Uterus (tissue), 2 donors: ENCODE measurements around the gene SUPT4H1.

Source experiments
- POLR2A ChIP-seq, 2 donors: fragments of 450-650 bp; IDR thresholded peaks; one replicate each; pipeline ENCODE4 v1.6.1; 2016; ENCODE audit warnings: antibody characterized with exemption in 2 of 2, mild to moderate bottlenecking in 1 of 2, moderate library complexity in 1 of 2
- TF ChIP-seq, protein P1 (sequence below), 4 experiments: fragments of 200-600 bp in 2 of 4; fragments of 450-650 bp in 2 of 4; sonication (generic) in 2 of 4; IDR thresholded peaks; one replicate each; pipeline ENCODE4 v1.5.1; 2016 to 2019; ENCODE audit warnings: antibody characterized with exemption in 4 of 4, mild to moderate bottlenecking in 2 of 4, moderate library complexity in 1 of 4

DNA sequence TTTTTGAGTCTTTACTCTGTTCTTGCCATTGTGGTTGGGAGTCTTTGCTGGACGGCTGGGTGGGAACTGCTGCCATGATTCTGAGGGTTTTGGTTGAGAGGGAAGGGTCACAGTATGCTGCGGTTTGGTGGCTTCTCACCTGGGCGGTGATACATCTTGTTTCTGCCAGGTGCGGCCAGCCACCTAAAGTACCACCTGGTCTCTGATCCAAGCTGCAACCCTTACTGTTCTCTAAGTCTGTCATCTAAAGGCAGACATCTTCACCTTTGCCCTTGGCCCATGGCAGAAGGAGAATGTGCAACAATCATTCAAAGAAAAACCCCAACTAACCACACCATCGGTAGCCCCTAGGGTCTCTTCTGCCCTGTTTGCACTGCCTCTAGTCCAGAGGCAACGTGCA, 51.7 kb downstream of the SUPT4H1 start:
- TF ChIP-seq, protein P1, sequence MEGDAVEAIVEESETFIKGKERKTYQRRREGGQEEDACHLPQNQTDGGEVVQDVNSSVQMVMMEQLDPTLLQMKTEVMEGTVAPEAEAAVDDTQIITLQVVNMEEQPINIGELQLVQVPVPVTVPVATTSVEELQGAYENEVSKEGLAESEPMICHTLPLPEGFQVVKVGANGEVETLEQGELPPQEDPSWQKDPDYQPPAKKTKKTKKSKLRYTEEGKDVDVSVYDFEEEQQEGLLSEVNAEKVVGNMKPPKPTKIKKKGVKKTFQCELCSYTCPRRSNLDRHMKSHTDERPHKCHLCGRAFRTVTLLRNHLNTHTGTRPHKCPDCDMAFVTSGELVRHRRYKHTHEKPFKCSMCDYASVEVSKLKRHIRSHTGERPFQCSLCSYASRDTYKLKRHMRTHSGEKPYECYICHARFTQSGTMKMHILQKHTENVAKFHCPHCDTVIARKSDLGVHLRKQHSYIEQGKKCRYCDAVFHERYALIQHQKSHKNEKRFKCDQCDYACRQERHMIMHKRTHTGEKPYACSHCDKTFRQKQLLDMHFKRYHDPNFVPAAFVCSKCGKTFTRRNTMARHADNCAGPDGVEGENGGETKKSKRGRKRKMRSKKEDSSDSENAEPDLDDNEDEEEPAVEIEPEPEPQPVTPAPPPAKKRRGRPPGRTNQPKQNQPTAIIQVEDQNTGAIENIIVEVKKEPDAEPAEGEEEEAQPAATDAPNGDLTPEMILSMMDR (IDR thresholded peaks at IDR 0.05) = no peak
- no peak for TF ChIP-seq POLR2A (IDR thresholded peaks at IDR 0.05)
